H1 (cell line): Measurements from ENCODE around the gene CFAP58. TPM values are rescaled to one million over a fixed set of nuclear protein-coding genes. Genes with fewer than 3 reads are reported as not detected.

ENCODE experiments used
- BCL11A ChIP-seq, 2 experiments: IDR thresholded peaks; one replicate each; pipeline ENCODE4 v1.6.1; 2011; ENCODE audit warnings: low read depth in 2 of 2, low read length in 2 of 2, mild to moderate bottlenecking in 2 of 2
- CEBPB ChIP-seq: IDR thresholded peaks from 2 replicates; pipeline ENCODE4 v1.6.1; 2012; ENCODE audit warnings: low read depth, low read length
- CREB1 ChIP-seq: IDR thresholded peaks from 2 replicates; pipeline ENCODE4 v1.6.1; 2012; ENCODE audit warnings: inconsistent platforms
- CTBP2 ChIP-seq: IDR thresholded peaks from 2 replicates; pipeline ENCODE4 v1.7.0; 2011; ENCODE audit warnings: borderline replicate concordance, mild to moderate bottlenecking, moderate library complexity, mixed read lengths, low read length; ENCODE audit not compliant: insufficient read depth, insufficient read length
- GABPA ChIP-seq: IDR thresholded peaks from 2 replicates; pipeline ENCODE4 v1.6.1; 2011; ENCODE audit warnings: mild to moderate bottlenecking, low read length, moderate library complexity, borderline replicate concordance; ENCODE audit not compliant: insufficient read depth
- HDAC2 ChIP-seq, 2 experiments: fragments of 300-600 bp in 1 of 2; sonication (generic) in 1 of 2; IDR thresholded peaks; 2 replicates each; pipeline ENCODE4 v1.6.1; 2011 to 2012; ENCODE audit warnings: low read depth in 2 of 2, low read length in 2 of 2, mild to moderate bottlenecking in 2 of 2, moderate library complexity in 2 of 2, borderline replicate concordance in 1 of 2, inconsistent platforms in 1 of 2
- KDM1A ChIP-seq: fragments of 200-600, 300-600 bp; sonication (generic); IDR thresholded peaks from 2 replicates; pipeline ENCODE4 v1.7.1; 2016; ENCODE audit warnings: mild to moderate bottlenecking, low read length, borderline replicate concordance
- KDM5A ChIP-seq: fragments of 200-600 bp; IDR thresholded peaks from 2 replicates; pipeline ENCODE4 v1.7.1; 2012; ENCODE audit warnings: mild to moderate bottlenecking, low read length, inconsistent platforms, mixed read lengths
- NANOG ChIP-seq: IDR thresholded peaks from 2 replicates; pipeline ENCODE4 v1.6.1; 2011; ENCODE audit warnings: low read length, low read depth, mild to moderate bottlenecking, inconsistent platforms; ENCODE audit not compliant: insufficient read depth, poor library complexity, severe bottlenecking
- POLR2AphosphoS5 ChIP-seq: IDR thresholded peaks from 2 replicates; pipeline ENCODE4 v1.6.1; 2011; ENCODE audit warnings: low read depth, low read length
- SAP30 ChIP-seq: fragments of 300-600 bp; sonication (generic); IDR thresholded peaks from 2 replicates; pipeline ENCODE4 v1.7.1; 2012; ENCODE audit warnings: low read length, moderate library complexity, mild to moderate bottlenecking, inconsistent platforms; ENCODE audit not compliant: insufficient read depth, insufficient replicate concordance
- SIN3A ChIP-seq, 2 experiments: IDR thresholded peaks in 1 of 2; conservative IDR thresholded peaks in 1 of 2; 2 replicates each; pipeline ENCODE4 v1.6.1; 2011 to 2012; ENCODE audit warnings: low read length in 2 of 2, improper control_type of control experiment in 1 of 2, low read depth in 1 of 2, mild to moderate bottlenecking in 1 of 2
- SP2 ChIP-seq: IDR thresholded peaks from 2 replicates; pipeline ENCODE4 v1.6.1; 2012; ENCODE audit warnings: mild to moderate bottlenecking, low read length, inconsistent platforms
- SP4 ChIP-seq: IDR thresholded peaks from 2 replicates; pipeline ENCODE4 v1.6.1; 2012; ENCODE audit warnings: low read length, inconsistent platforms
- SUZ12 ChIP-seq: fragments of 200-600 bp; sonication (generic); IDR thresholded peaks from 2 replicates; pipeline ENCODE4 v1.6.1; 2012; ENCODE audit warnings: mild to moderate bottlenecking, inconsistent platforms, low read length, moderate library complexity, mixed read lengths
- TAF1 ChIP-seq: IDR thresholded peaks from 2 replicates; pipeline ENCODE4 v1.6.1; 2011; ENCODE audit warnings: mild to moderate bottlenecking, low read depth, low read length
- TEAD4 ChIP-seq: IDR thresholded peaks from 2 replicates; pipeline ENCODE4 v1.6.1; 2012; ENCODE audit warnings: low read depth, low read length, inconsistent platforms, mixed read lengths
- polyA plus RNA-seq, 7 experiments: library from polyadenylated mRNA; depleted of rRNA in 3 of 7; stranded (reverse) in 5 of 7; unstranded in 2 of 7; fragments of >200 nt in 5 of 7; fragments of 200-250 nt in 2 of 7; gene quantifications; 1 replicate in 5 of 7; 2 replicates in 1 of 7; 4 replicates in 1 of 7; pipeline versions ENCODE4 v1.2.1 to v1.2.3, GENCODE V29; 2011 to 2013; ENCODE audit warnings: missing spikeins in 2 of 7, mixed read lengths in 2 of 7
- total RNA-seq: library from RNA; stranded (reverse); fragmentation: NEBNext Ultra II Directional; extraction: Animal tissue kit (Norgen Biotek cat#: 25700); gene quantifications from 2 replicates; pipeline ENCODE4 v1.2.1, GENCODE V29; 2021
- TF ChIP-seq, protein P1 (sequence below): IDR thresholded peaks from 2 replicates; pipeline ENCODE4 v1.6.1; 2012; ENCODE audit warnings: inconsistent platforms
- TF ChIP-seq, protein P2 (sequence below): IDR thresholded peaks from 2 replicates; pipeline ENCODE4 v1.6.1; 2012; ENCODE audit warnings: inconsistent platforms
- TF ChIP-seq, protein P3 (sequence below): IDR thresholded peaks from 2 replicates; pipeline ENCODE4 v1.6.1; 2011; ENCODE audit warnings: low read length, improper control_type of control experiment
- TF ChIP-seq, protein P4 (sequence below): IDR thresholded peaks from 2 replicates; pipeline ENCODE4 v1.6.1; 2011; ENCODE audit warnings: low read depth, mild to moderate bottlenecking, low read length; ENCODE audit not compliant: insufficient read depth

The CFAP58 gene
- total and polyA plus RNA-seq, 2 of the 8 experiments (the other 6 are each of a cell fraction or from before 2014, with no cell fraction given) = 0.32 to 0.71 TPM

DNA sequence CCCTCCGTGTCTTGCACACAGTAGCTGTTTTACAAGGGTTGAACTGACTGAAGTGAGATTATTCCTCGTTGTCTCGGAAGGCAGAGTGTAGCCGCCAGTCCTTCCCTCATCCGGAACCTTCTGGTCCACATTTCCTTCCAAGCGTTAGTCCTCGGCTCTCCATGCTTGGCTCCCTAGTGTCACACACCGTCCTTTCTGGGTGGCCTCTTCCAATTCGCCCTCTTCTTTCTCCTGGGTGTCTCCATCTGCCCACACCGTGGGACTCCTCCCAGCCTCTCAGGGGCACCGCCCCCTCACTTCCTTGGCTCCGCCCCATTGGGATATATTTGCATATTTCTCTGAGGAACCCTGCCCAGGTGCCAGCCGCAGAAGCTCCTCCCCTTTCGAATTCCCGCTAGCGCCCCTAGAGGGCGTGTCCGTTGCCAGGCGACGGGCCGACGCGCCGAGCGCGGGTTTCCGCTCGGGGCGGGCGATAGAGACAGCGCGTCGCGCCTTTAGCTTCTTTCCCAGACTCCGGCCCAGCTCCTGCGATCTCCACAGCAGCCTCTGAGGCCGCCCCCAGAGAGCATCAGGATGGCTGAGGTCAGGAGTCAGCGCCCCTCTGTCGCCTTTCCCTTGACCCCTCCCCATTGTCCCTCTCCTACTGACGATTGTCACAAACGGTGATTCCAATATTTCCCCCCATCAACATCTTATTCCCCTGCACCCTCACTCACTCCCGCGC lies at the start of gene CFAP58 (continued):
- TF ChIP-seq BCL11A (IDR thresholded peaks at IDR 0.05; ENCODE audit: low read depth in 2 of 2, low read length in 2 of 2) (no peak), SAP30 (no peak), CEBPB (no peak), TEAD4 (peak; percentile 47; the same call in 1 of the 2 replicates), SP2 (no peak), KDM5A (no peak), SP4 (0 out of 2 replicates have a peak, but pooled peaks have one; percentile 59), KDM1A (no peak), HDAC2 (IDR thresholded peaks at IDR 0.05; ENCODE audit: borderline replicate concordance in 1 of 2, low read depth in 2 of 2, low read length in 2 of 2) (0 out of 4 replicates have a peak, but pooled peaks of 1 of the 2 experiments have one; percentile 53), NANOG (no peak), SIN3A (conservative IDR thresholded peaks at IDR 0.05 in 1 of 2, IDR thresholded peaks at IDR 0.05 in 1 of 2; ENCODE audit: low read depth in 1 of 2, low read length in 2 of 2) (peak; percentile 82 to 98; a peak in 3 of 4 replicates), CTBP2 (no peak), GABPA (no peak), POLR2AphosphoS5 (no peak), TAF1 (no peak), CREB1 (no peak; the same call in none of the 2 replicates), SUZ12 (no peak)
- TF ChIP-seq, protein P1, sequence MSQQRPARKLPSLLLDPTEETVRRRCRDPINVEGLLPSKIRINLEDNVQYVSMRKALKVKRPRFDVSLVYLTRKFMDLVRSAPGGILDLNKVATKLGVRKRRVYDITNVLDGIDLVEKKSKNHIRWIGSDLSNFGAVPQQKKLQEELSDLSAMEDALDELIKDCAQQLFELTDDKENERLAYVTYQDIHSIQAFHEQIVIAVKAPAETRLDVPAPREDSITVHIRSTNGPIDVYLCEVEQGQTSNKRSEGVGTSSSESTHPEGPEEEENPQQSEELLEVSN = peak; percentile 89
- TF ChIP-seq, protein P2, sequence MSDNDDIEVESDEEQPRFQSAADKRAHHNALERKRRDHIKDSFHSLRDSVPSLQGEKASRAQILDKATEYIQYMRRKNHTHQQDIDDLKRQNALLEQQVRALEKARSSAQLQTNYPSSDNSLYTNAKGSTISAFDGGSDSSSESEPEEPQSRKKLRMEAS = peak; percentile 50; the same call in 1 of the 2 replicates
- TF ChIP-seq, protein P3, sequence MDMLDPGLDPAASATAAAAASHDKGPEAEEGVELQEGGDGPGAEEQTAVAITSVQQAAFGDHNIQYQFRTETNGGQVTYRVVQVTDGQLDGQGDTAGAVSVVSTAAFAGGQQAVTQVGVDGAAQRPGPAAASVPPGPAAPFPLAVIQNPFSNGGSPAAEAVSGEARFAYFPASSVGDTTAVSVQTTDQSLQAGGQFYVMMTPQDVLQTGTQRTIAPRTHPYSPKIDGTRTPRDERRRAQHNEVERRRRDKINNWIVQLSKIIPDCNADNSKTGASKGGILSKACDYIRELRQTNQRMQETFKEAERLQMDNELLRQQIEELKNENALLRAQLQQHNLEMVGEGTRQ = no peak
- TF ChIP-seq, protein P4, sequence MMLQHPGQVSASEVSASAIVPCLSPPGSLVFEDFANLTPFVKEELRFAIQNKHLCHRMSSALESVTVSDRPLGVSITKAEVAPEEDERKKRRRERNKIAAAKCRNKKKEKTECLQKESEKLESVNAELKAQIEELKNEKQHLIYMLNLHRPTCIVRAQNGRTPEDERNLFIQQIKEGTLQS = no peak
